Esophagus (tissue), 2 donors: Measurements from ENCODE around the gene SPEN. TPM values are rescaled to one million over a fixed set of nuclear protein-coding genes. Genes with fewer than 3 reads are reported as not detected.

Source experiments
- H3K27ac ChIP-seq, 2 donors: one replicate each; pipeline ENCODE4 v1.5.1; 2013; ENCODE audit warnings: low read depth in 2 of 2, mild to moderate bottlenecking in 2 of 2, inconsistent platforms in 1 of 2, low read length in 1 of 2, moderate library complexity in 1 of 2
- H3K27me3 ChIP-seq, 2 donors: one replicate each; pipeline ENCODE4 v1.6.1; 2013; ENCODE audit warnings: low read length in 2 of 2, control low read depth in 1 of 2, mild to moderate bottlenecking in 1 of 2; ENCODE audit not compliant: insufficient read depth in 2 of 2, control insufficient read depth in 1 of 2
- H3K36me3 ChIP-seq, 2 donors: one replicate each; pipeline ENCODE4 v1.6.1; 2013; ENCODE audit warnings: low read length in 1 of 2; ENCODE audit not compliant: control insufficient read depth in 2 of 2, insufficient read depth in 2 of 2
- H3K4me1 ChIP-seq, 2 donors: one replicate each; pipeline ENCODE4 v1.6.1; 2013; ENCODE audit warnings: low read length in 1 of 2; ENCODE audit not compliant: control insufficient read depth in 2 of 2, insufficient read depth in 2 of 2
- H3K4me3 ChIP-seq, 2 donors: one replicate each; pipeline ENCODE4 v1.5.1; 2013; ENCODE audit warnings: low read length in 2 of 2, mild to moderate bottlenecking in 2 of 2, low read depth in 1 of 2, moderate library complexity in 1 of 2
- H3K9me3 ChIP-seq, 2 donors: one replicate each; pipeline ENCODE4 v1.6.1; 2013; ENCODE audit warnings: mild to moderate bottlenecking in 2 of 2, low read depth in 1 of 2, low read length in 1 of 2, moderate library complexity in 1 of 2; ENCODE audit not compliant: control insufficient read depth in 2 of 2, insufficient read depth in 1 of 2
- WGBS, 2 donors: extraction: QIAGEN DNeasy Blood & Tissue Kit; methylation state at CpG; one replicate each; pipeline ENCODE4 v1.1.7; 2013; 5-methylcytosine and 5-hydroxymethylcytosine counted together
- polyA plus RNA-seq, 2 donors: library from polyadenylated mRNA; stranded (reverse); fragments of 200-250 nt; gene quantifications; one replicate each; pipeline ENCODE4 v1.2.3, GENCODE V29; 2013
- donor health status: healthy with polysubstance abuse.
- donor health status: Bipolar disorder and iron deficiency.

Gene SPEN
- polyA plus RNA-seq, 2 donors, result 14.4 to 15.3 TPM

GRCh38 chr1:15928971-15929965 lies 81.8 kb downstream of the SPEN start:
- Histone ChIP-seq H3K27me3 (no peaks in the 10 kb centered on the region), H3K4me3 (no peak overlapping the region), H3K9me3 (no peaks in the 10 kb centered on the region), H3K36me3 (peaks cover 31 to 39% of the 10 kb centered on the region in 2 donors), H3K4me1 (peaks cover 0 to 3% of the 10 kb centered on the region in 2 donors), H3K27ac (no peak overlapping the region)
- 88% methylated on average over 17 of the region's 17 CpGs for WGBS, 2 donors

- no peaks in the 10 kb centered on the region for H3K4me1 ChIP-seq
- H3K27ac ChIP-seq, result no peak overlapping the region
- 95 to 96% methylated on average over 11 of the region's 11 CpGs for WGBS, 2 donors
- H3K27me3 ChIP-seq, result no peaks in the 10 kb centered on the region
- no peak overlapping the region for H3K4me3 ChIP-seq
- peaks cover 40 to 57% of the 10 kb centered on the region in 2 donors for H3K36me3 ChIP-seq
- no peaks in the 10 kb centered on the region for H3K9me3 ChIP-seq
Observed at GRCh38 chr1:15931401-15931800, 83.9 kb downstream of the SPEN start.

GRCh38 chr1:15931884-15932283 lies 84.4 kb downstream of the SPEN start:
- Histone ChIP-seq H3K9me3 (no peaks in the 10 kb centered on the region), H3K4me1 (no peaks in the 10 kb centered on the region), H3K27ac (no peak overlapping the region), H3K27me3 (no peaks in the 10 kb centered on the region), H3K36me3 (peaks cover 40 to 58% of the 10 kb centered on the region in 2 donors), H3K4me3 (no peak overlapping the region)
- WGBS, 2 donors, result 98% methylated on average over 19 of the region's 19 CpGs

- peaks cover 41 to 66% of the 10 kb centered on the region in 2 donors for H3K36me3 ChIP-seq
- H3K9me3 ChIP-seq, result no peaks in the 10 kb centered on the region
- H3K4me3 ChIP-seq, result no peak overlapping the region
- 94 to 96% methylated on average over 9 of the region's 9 CpGs for WGBS, 2 donors
- H3K27ac ChIP-seq, result no peak overlapping the region
- H3K4me1 ChIP-seq, result no peaks in the 10 kb centered on the region
- H3K27me3 ChIP-seq, result no peaks in the 10 kb centered on the region
Observed at GRCh38 chr1:15932612-15933011, 85.1 kb downstream of the SPEN start.

- Histone ChIP-seq H3K4me3 (no peak overlapping the region), H3K4me1 (no peaks in the 10 kb centered on the region), H3K36me3 (peaks cover 41 to 69% of the 10 kb centered on the region in 2 donors), H3K27ac (no peak overlapping the region), H3K27me3 (no peaks in the 10 kb centered on the region), H3K9me3 (no peaks in the 10 kb centered on the region)
- 85 to 90% methylated on average over 5 of the region's 5 CpGs for WGBS, 2 donors
Observed at GRCh38 chr1:15933684-15934083, 86.2 kb downstream of the SPEN start.

GRCh38 chr1:15934211-15935055 lies 86.9 kb downstream of the SPEN start:
- Histone ChIP-seq H3K36me3 (peaks cover 41 to 73% of the 10 kb centered on the region in 2 donors), H3K27me3 (no peaks in the 10 kb centered on the region), H3K27ac (no peak overlapping the region), H3K9me3 (no peaks in the 10 kb centered on the region), H3K4me3 (no peak overlapping the region), H3K4me1 (no peaks in the 10 kb centered on the region)
- 90 to 92% methylated on average over 42 of the region's 42 CpGs for WGBS, 2 donors

GRCh38 chr1:15935056-15935950 lies 87.8 kb downstream of the SPEN start:
- H3K27ac ChIP-seq, result no peak overlapping the region
- H3K36me3 ChIP-seq, result peaks cover 35 to 76% of the 10 kb centered on the region in 2 donors
- WGBS, 2 donors, result 94% methylated on average over 29 of the region's 29 CpGs
- H3K9me3 ChIP-seq, result no peaks in the 10 kb centered on the region
- H3K4me3 ChIP-seq, result no peak overlapping the region
- H3K4me1 ChIP-seq, result no peaks in the 10 kb centered on the region
- no peaks in the 10 kb centered on the region for H3K27me3 ChIP-seq

- 97% methylated on average over 10 of the region's 10 CpGs for WGBS, 2 donors
- Histone ChIP-seq H3K9me3 (no peaks in the 10 kb centered on the region), H3K27me3 (no peaks in the 10 kb centered on the region), H3K4me1 (no peaks in the 10 kb centered on the region), H3K36me3 (peaks cover 32 to 77% of the 10 kb centered on the region in 2 donors), H3K4me3 (no peak overlapping the region), H3K27ac (no peak overlapping the region)
Observed at GRCh38 chr1:15936025-15936424, 88.5 kb downstream of the SPEN start.

- H3K27ac ChIP-seq, result peak overlapping the region in 1 of 2 donors; percentile 34
- H3K4me3 ChIP-seq, result no peak overlapping the region
- peaks cover 27 to 79% of the 10 kb centered on the region in 2 donors for H3K36me3 ChIP-seq
- WGBS, 2 donors, result 75 to 82% methylated on average over 7 of the region's 7 CpGs
- peaks cover 0 to 2% of the 10 kb centered on the region in 2 donors for H3K4me1 ChIP-seq
- no peaks in the 10 kb centered on the region for H3K27me3 ChIP-seq
- H3K9me3 ChIP-seq, result no peaks in the 10 kb centered on the region
Observed at GRCh38 chr1:15937146-15937545, 89.6 kb downstream of the SPEN start.
